Brain microvascular endothelial cell (primary cell): ENCODE measurements around the gene ANGPTL7.

Experiments
- DNase-seq: peaks from one replicate; pipeline ENCODE4 v3.0.0-alpha.2; 2020
- H3K27ac ChIP-seq: fragments of 250-450 bp; sonication (Bioruptor Pico); 2 replicates; pipeline ENCODE4 v1.5.1; 2020; ENCODE audit warnings: mild to moderate bottlenecking, moderate library complexity
- H3K27me3 ChIP-seq: fragments of 250-450 bp; sonication (Bioruptor Pico); replicated peaks from 2 replicates; pipeline ENCODE4 v1.5.1; 2020; ENCODE audit warnings: mild to moderate bottlenecking
- H3K36me3 ChIP-seq: fragments of 250-450 bp; sonication (Bioruptor Pico); replicated peaks from 2 replicates; pipeline ENCODE4 v1.5.1; 2020; ENCODE audit warnings: mild to moderate bottlenecking
- H3K4me3 ChIP-seq: 2 replicates; pipeline ENCODE4 v1.5.1; 2011; ENCODE audit warnings: low read depth, mild to moderate bottlenecking, control low read depth, low read length, moderate library complexity
- in situ Hi-C: cut with HindIII; loops from 2 replicates; pipeline ENCODE4 v1.10.0; 2017; ENCODE audit warnings: low sequenced_read_pairs, low pct_ligation_motif_present
- TF ChIP-seq, protein P1 (sequence below): IDR thresholded peaks from 2 replicates; pipeline ENCODE4 v1.5.1; 2011; ENCODE audit warnings: low read depth, mild to moderate bottlenecking, moderate library complexity, low read length, control low read depth, inconsistent platforms; ENCODE audit errors: missing control alignments

The ANGPTL7 gene

GRCh38 chr1:11198851-11199594, 9.9 kb downstream of the ANGPTL7 start:
- H3K36me3 ChIP-seq: peaks cover 35% of the 10 kb centered on the region
- H3K27me3 ChIP-seq: no peaks in the 10 kb centered on the region
- no peak overlapping the region for H3K27ac ChIP-seq
- no peak for DNase-seq
- no peak overlapping the region for H3K4me3 ChIP-seq
- in situ Hi-C loops: no loop called here
- TF ChIP-seq, protein P1, sequence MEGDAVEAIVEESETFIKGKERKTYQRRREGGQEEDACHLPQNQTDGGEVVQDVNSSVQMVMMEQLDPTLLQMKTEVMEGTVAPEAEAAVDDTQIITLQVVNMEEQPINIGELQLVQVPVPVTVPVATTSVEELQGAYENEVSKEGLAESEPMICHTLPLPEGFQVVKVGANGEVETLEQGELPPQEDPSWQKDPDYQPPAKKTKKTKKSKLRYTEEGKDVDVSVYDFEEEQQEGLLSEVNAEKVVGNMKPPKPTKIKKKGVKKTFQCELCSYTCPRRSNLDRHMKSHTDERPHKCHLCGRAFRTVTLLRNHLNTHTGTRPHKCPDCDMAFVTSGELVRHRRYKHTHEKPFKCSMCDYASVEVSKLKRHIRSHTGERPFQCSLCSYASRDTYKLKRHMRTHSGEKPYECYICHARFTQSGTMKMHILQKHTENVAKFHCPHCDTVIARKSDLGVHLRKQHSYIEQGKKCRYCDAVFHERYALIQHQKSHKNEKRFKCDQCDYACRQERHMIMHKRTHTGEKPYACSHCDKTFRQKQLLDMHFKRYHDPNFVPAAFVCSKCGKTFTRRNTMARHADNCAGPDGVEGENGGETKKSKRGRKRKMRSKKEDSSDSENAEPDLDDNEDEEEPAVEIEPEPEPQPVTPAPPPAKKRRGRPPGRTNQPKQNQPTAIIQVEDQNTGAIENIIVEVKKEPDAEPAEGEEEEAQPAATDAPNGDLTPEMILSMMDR: no peak

DNA sequence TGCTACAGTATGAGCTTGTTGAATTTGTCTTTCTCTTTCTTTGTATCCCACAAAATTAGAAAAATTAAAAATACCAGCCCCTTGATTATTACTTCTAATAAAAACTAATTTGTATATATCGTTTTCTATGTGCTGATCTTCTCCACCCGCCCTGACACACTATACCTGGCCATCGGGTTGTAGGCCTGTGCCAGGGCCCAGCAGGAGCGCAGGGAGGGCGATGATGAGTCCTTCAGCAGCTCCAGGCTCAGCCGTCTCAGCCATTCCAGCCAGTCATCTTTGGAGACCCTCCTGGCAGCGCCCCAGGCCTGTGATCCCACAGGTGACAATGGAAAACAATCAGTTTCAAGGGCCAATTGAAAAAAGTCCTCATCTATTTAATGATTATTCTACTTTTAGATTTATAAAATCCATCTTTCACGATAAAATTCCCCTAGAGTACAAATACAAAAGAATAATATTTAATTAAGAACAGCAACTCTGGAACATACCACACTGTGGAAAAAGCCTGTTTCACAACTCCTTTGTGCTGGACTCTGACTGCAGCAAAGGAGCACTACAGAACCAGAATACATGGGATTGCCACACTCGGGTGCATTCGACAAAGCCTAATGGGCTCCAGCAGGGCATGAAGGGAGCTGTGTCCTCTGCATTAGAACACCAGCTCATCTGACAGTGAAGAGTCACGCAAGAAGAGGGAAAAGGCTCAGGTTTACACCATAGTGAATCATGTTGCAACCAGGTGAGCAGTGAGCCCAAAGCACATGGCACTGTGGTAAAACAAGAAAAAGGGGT, 15.4 kb downstream of the ANGPTL7 start:
- Histone ChIP-seq H3K27me3 (no peaks in the 10 kb centered on the region), H3K36me3 (peaks cover 44% of the 10 kb centered on the region), H3K4me3 (no peak overlapping the region), H3K27ac (no peak overlapping the region)
- TF ChIP-seq, protein P1: no peak
- DNase-seq: no peak
- in situ Hi-C loops: no loop called here

DNA sequence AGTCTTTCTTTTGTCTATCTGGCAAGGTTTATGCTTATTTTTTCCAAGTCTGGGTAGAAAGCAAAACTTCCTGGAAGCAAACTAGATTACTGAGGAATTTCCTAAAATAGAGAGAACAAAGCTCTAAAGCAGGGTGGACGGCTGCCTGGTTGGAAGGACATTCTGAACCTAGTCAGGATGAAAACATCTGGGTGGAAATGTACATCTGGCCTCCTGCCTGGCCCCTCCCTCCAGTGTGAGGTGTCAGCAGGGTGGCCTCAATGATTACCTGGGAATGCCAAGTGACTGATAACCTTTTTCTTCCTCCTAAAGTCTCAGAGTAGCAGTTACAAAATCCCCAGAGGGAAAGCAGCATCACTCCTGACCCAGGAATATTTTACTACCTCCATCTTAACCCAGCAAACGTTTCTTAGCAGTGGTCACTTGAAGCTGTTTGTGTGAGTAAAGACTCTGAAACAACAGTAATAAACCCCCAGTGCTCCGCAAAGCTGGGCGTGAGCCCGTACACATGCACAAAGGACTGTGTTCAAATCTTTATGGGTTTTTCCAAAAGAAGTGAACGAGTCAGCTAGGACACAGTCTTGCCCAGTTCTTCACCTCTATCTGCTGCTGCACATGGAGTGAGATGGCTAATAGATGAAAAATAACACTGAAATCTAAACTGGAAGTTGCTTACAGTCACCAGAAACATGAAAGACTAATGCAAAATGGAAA, 18.9 kb downstream of the ANGPTL7 start:
- TF ChIP-seq, protein P1: no peak
- no peak overlapping the region for H3K27ac ChIP-seq
- no peaks in the 10 kb centered on the region for H3K27me3 ChIP-seq
- in situ Hi-C loops: no loop called here
- H3K36me3 ChIP-seq: peaks cover 73% of the 10 kb centered on the region
- DNase-seq: no peak
- no peak overlapping the region for H3K4me3 ChIP-seq

GRCh38 chr1:11211461-11211860, 22.3 kb downstream of the ANGPTL7 start:
- no peak overlapping the region for H3K27ac ChIP-seq
- no peaks in the 10 kb centered on the region for H3K27me3 ChIP-seq
- TF ChIP-seq, protein P1: no peak
- no peak overlapping the region for H3K4me3 ChIP-seq
- DNase-seq: no peak
- peaks cover 79% of the 10 kb centered on the region for H3K36me3 ChIP-seq
- in situ Hi-C loops: no loop called here

DNA sequence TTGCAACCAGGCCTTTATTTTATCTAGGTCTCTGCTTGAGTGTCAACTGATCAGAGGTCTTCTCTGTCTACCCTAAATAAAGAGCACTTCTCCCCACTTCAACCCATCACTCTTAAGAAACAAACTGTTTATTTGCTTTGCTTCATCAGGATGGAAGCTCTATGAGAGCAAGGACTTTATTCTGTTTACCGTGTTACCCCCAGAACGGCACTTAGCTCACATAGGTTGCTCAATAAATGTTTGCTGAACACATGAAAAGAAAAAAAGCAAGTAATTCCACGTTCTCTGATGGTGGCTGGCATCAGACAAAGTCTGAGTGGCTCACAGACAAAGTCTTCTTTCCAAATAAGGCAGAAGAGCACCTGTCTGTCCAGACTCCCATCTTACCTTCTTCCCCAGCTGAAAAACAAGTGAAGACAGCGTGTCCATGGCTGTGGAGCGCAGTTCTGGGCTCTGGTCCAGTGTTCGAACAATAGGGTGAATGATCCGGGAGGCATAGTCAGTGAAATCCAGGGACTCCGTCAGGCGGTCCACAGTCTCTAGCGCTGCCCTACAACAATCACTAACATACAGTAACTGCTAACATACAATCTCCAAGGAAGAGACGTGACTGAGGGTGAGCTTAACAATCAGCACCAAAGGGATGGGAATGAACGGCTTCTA, 22.9 kb downstream of the ANGPTL7 start:
- Histone ChIP-seq H3K4me3 (no peak overlapping the region), H3K27ac (no peak overlapping the region), H3K27me3 (no peaks in the 10 kb centered on the region), H3K36me3 (peaks cover 78% of the 10 kb centered on the region)
- in situ Hi-C loops: no loop called here
- DNase-seq: no peak
- TF ChIP-seq, protein P1: no peak
